Activated T-helper 1 cell treated with Interleukin-2 at 50 U/mL for 16 hours (primary cell): ENCODE measurements around the gene FBXL15.

Source experiments
- DNase-seq: peaks from one replicate; pipeline ENCODE4 v3.0.0-alpha.2; 2020; ENCODE audit warnings: low read depth

Gene FBXL15

GRCh38 chr10:102420714-102421506, at the start of gene FBXL15:
Gene FBXL15, plus strand, starts transcription at chr10:102420836. Its CDS starts 294 bp downstream, at chr10:102421130.
- peak; percentile 89 for DNase-seq

- no peak for DNase-seq
Observed at GRCh38 chr10:102371295-102371694, 49.3 kb upstream of the FBXL15 start.

GRCh38 chr10:102375250-102375649, 45.4 kb upstream of the FBXL15 start:
- no peak for DNase-seq

- no peak for DNase-seq
Observed at GRCh38 chr10:102375867-102376266, 44.8 kb upstream of the FBXL15 start.

- DNase-seq: no peak
Observed at GRCh38 chr10:102376901-102377300, 43.7 kb upstream of the FBXL15 start.

GRCh38 chr10:102379383-102379782, 41.3 kb upstream of the FBXL15 start:
- DNase-seq: no peak

- no peak for DNase-seq
Observed at GRCh38 chr10:102381983-102382382, 38.7 kb upstream of the FBXL15 start.

- no peak for DNase-seq
Observed at GRCh38 chr10:102382871-102383270, 37.8 kb upstream of the FBXL15 start.

GRCh38 chr10:102384053-102384452, 36.6 kb upstream of the FBXL15 start:
- no peak for DNase-seq

- DNase-seq: no peak
Observed at GRCh38 chr10:102384606-102385429, 35.8 kb upstream of the FBXL15 start.

- no peak for DNase-seq
Observed at GRCh38 chr10:102389894-102390293, 30.7 kb upstream of the FBXL15 start.

- no peak for DNase-seq
Observed at GRCh38 chr10:102392306-102392705, 28.3 kb upstream of the FBXL15 start.

GRCh38 chr10:102393411-102394078, 27.1 kb upstream of the FBXL15 start:
- no peak for DNase-seq

GRCh38 chr10:102394079-102394800, 26.4 kb upstream of the FBXL15 start:
- DNase-seq: peak; percentile 95

- no peak for DNase-seq
Observed at GRCh38 chr10:102394801-102395399, 25.7 kb upstream of the FBXL15 start.

GRCh38 chr10:102395400-102396316, 25.0 kb upstream of the FBXL15 start, which contains the start of gene NFKB2:
Gene NFKB2, plus strand, starts transcription at chr10:102395705. Its CDS starts 255 bp downstream, at chr10:102395960.
- peak; percentile 87 for DNase-seq

- no peak for DNase-seq
Observed at GRCh38 chr10:102396317-102396650, 24.4 kb upstream of the FBXL15 start.

GRCh38 chr10:102396730-102397151, 23.9 kb upstream of the FBXL15 start:
- no peak for DNase-seq

- no peak for DNase-seq
Observed at GRCh38 chr10:102397222-102398171, 23.1 kb upstream of the FBXL15 start.
